HG03103 (cell line): Measurements from ENCODE around the gene KDM5B.
"Not testable (repeated sequence)": the region's sequence is repeated elsewhere in the genome, so short reads cannot be mapped to it uniquely, and the experiment has no call there.

Experiments used
- ATAC-seq: cut with Tn5 transposase; IDR thresholded peaks from one replicate; pipeline ENCODE4 v1.9.1; 2021; ENCODE audit warnings: low read depth; ENCODE audit not compliant: unreplicated experiment

Gene KDM5B

DNA sequence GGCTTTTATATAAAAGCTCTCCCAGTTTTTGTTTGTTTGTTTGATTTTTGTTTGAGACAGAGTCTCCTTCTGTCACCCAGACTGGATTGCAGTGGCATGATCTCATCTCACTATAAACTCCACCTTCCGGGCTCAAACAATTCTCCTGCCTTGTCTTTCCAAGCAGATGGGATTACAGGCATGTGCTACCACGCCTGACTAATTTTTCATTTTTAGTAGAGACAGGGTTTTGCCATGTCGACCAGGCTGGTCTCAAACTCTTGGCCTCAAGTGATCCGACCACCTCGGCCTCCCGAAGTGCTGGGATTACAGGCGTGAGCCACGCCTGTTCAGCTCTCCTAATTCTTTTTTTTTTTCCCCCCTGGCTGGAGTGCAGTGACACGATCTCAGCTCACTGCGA, 6.9 kb upstream of the KDM5B start:
- no peak for ATAC-seq

DNA sequence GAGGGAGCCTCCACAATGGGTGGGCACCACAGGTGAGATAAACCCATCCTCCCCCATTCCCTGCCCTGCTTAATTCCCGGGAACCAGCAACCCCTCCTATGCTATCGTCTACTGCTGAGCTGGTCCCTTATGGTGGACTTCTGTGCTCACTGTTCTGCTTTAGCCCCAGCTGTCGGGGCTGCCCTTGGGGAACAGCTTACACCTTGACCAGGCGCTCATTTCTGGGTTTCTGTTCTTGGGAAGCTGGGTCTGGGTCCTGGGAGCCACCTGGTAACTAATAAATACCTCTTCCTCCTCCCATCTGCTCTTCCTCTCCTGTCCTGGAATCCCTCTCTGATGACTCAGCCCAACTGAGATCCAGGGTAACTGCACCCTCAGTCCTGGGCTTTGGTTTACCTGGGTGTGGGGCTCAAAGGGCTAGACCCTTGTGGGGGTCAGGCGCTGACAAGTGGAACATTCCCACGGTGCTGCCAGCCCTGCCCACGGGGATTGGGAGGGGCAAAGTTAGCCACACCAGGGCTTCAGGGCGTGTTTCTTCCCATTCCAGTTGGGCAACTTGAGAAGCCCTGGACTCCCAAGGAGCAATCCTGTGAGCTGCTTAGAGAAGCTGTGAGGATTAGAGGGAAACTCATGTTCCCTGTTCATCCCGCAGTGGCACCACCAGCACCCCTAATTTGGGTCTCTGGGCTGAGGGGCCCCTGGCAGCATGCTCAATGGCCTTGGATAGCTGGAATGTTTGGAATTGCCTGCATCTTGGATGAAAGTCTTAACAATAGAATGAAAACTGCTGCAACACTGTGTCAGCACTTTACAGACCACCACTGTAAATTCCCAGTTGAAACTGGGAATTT, 4.2 kb upstream of the KDM5B start:
- no peak for ATAC-seq

- ATAC-seq, result no peak
Measured at GRCh38 chr1:202811296-202812175, 3.3 kb upstream of the KDM5B start.

- ATAC-seq, result peak; percentile 70
Measured at GRCh38 chr1:202810615-202811295, 2.5 kb upstream of the KDM5B start, which contains the start of gene PCAT6. TSS of gene PCAT6 (plus strand) at chr1:202810954.

DNA sequence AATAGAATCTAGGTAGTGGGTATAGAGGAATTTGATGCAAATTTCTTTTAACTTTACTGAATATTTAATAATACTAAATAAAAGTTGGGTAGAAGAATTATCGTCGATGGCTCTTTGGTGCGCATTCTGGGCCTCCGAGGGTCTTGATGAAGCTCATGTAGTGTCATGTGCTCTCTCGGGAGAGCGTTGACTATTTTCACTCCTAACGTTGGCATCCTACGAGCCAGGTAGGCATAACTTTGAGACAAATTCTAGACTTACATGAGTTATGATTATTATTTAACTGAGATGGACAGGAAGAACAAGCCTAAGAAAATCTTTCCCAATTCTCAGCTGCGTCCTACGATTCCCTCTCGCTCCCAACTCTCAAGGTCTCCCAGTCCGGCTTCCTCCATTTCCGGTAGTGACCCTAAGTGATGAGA, 2.0 kb upstream of the KDM5B start:
- no peak for ATAC-seq

DNA sequence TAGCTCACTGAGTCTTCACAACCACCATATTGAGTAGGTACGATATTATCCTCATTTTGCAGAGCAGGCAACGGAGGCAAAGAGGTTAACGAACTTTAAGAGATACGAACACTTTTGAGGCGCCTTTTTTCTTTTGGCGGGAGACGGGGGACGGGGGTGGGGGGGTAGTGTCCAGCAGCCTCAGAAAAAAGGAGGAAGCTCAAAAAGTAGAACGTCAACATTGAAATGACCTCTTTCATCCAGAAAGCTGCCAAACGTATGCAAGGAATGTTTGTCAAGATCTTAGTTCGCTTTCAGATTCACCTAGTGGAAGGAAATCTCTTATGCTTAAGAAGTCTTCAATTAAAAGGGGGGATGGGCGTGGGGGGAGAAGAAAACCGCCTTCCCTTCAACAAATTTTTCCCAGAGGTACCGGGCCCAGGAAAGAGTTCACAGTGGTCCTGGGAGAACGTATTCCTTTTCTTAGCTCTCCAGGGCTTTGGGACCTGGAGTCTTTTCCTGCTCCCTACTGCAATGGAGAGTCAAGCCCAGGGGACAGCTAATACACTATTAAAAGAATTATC, 1.5 kb upstream of the KDM5B start:
- ATAC-seq, result no peak

DNA sequence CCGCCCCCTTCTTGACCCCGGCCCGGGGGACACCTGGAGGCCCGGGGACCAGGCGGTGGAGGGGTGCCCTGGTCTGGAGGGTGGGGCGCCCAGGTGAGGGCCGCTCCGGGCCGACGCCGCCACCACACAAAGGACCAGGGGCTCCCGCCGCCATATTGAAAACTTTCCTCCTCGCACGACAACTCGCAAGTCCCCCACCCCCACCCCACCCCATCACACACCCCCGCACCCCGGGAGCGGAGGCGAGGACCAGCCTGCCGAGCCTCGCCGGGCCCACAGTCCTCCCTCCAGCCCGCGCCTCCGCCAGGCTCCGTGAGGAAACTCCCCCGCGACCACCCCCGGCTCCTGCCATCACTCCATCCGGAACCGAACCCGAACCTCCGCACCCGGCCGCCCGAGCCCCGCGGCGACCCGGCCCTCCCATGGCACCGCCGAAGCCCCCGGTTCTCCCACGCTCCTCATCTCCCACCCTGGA, 733 bp downstream of the KDM5B start:
- ATAC-seq, result no peak

DNA sequence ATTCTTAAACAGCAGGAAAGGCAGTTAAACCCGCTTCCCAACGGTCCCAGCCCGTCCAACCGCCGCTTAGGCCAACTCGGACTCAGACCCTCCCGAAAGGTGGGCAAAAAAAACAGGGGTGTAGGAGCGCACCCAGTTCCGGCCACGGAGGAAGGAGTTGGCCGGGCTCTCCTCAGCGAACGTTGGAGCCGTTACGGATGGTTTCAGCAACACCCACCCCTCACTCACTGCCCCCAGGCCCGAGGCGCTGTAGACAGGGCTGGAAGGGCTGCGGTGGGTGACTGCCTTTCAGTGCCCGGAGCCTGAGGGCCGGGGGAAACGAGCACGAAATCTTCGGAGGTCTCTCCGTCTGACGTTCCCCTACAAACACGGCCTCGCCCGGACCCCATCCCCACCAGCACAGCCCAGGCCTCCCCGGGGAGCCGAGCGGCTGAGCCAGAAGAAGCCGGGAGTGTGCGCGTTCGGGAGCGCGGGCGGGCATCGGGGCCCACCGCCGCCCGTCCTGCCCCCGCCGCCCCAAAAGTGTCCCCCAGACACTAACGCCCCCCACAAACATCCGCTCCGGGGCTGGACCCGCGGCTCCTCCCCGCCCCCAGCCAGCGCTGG, 1.3 kb downstream of the KDM5B start:
- no peak for ATAC-seq

DNA sequence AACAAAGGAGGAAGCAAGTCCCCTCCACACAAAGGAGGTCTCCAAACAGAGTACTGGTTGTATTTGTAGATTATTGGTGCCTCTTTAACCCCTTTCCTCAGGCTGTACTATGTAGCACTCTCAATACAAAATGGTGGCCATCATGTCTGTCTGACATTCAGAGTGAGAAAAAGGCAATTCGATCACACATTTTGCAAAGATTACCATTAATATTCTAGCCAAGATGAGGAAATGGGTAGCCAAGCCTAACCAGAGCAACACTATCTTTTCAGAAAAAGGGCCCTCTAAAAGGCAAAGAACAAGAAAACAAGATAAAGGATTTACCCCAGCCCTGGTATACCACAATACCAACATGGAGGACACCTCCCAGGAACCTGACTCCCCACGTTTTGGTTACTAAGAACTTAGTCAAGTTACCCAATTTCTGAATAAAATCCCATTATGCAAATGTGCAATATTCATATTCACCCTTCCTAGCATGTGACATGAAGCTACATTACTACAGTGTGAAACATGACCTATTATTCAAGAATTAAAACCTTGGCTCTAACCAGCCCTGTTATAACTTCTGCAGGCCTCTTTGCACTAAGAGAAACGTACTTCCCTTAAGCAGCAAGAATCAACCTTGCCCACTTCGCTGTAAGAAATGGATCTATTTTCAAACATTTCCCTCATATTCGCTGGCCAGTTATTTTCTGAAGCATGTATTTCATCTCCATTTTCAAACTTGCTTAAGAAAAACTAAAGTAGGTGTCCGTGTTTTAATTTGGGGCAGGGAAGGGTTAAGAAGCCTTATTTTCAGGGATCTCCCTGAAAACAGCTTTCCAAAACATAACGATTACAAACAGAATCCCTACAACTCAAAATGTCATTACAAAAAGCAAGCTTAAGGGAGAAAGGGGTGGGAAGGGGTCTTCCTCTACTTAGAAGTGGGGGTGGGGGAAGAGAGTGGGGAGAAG, 2.1 kb downstream of the KDM5B start:
- no peak for ATAC-seq

DNA sequence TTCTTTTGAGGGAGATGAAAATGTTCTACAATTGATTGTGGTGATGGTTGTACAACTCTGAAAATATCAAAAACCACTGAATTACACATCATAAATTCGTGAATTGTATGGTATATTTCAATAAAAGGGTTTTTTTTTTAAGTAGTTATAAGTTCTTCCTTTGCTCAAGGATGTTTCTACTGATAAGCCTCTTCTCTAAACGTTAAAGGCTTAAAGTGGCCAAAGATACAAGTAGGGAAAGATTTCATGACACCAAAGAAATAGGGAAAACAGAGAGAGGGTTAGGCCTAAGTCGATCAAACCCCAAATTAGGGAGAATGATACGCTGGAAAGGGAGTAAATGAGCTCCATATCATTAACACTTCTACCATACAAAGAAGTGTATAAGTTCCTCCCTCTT, 4.1 kb downstream of the KDM5B start:
- no peak for ATAC-seq

DNA sequence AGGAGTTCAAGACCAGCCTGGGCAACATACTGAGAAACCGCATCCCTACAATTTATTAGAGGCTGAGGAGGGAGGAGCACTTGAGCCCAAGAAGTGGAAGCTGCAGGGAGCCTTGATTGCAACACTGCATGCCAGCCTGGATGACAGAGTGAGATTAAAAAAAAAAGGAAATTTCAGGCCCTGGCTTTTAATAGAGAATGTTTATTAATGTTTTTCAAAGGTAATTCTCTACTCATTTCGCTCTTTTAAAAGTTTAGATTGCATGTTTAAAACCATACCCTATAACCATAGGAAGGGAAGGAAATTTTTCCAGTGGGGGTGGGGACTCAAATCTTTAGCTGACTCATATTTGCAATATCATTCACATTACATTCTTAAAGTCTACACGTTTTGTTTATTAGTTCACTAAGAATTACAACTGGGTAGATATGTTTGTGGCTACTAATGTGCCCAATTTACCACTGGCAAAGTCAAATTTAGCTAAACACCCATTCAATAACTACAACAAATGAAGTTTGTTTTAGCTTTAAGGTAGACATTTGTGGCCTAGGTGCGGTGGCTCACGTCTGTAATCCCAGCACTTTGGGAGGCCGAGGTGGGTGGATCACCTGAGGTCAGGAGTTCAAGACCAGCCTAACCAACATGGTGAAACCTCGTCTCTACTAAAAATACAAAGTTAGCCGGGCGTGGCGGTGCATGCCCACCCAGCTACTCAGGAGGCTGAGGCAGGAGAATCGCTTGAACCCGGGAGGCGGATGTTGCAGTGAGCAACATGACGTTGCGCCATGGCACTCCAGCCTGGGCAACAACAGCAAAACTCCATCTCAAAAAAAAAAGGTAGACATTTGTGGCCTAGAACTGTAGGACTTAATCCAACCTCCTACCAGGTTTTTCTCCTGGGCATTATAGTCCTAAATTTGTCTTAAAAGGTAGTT, 5.0 kb downstream of the KDM5B start:
- no peak for ATAC-seq

GRCh38 chr1:202802034-202802433, 6.2 kb downstream of the KDM5B start:
- no peak for ATAC-seq

DNA sequence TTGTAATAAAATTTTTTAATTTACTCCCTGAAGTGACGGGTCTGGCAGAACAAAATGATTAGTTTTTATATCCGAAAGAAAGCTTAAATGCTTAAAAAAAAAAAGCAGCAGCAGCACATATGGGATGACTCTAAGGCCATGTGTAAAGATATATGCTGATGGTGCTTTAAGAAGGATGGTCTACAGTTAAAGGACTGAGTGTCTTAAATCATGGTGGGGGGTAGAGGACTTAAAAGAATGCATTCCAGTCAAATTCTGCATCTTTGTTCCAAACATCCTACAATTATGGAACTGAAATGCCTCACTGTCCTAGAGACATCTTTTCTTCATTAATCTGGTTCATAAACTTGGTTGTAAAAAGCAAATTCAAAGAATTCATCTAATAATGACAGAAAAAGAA, 7.0 kb downstream of the KDM5B start:
- ATAC-seq, result no peak

DNA sequence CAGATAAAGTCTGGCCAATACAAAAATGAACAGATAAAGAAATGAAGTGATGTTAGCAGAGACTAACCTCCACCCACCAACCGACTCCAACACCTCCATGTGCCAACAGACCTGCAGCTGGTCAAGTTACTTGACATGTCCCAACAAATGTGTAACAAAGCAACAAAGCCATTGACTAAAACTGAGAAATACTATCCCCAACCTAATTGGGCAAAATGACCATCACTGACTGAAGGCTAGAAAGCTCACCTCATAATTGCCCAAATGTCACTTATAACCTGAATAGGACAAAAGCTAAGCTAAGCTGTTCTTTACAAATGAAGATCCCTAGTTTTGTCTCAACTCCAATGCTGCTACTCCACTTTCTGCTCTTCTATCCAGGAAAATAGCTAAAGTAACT, 7.5 kb downstream of the KDM5B start:
- no peak for ATAC-seq

- no peak for ATAC-seq
Measured at GRCh38 chr1:202798792-202799331, 9.4 kb downstream of the KDM5B start.

- ATAC-seq, result no peak
Measured at GRCh38 chr1:202798260-202798659, 10.0 kb downstream of the KDM5B start.

GRCh38 chr1:202796670-202797069, 11.6 kb downstream of the KDM5B start:
- ATAC-seq, result no peak

- not testable (repeated sequence) for ATAC-seq
Measured at GRCh38 chr1:202794931-202795330, 13.3 kb downstream of the KDM5B start.
